Bronchial epithelial cell (primary cell): ENCODE results near the gene SLC32A1. TPM values are rescaled to one million over a fixed set of nuclear protein-coding genes. Genes with fewer than 3 reads are reported as not detected.

ENCODE experiments used
- DNase-seq: peaks from one replicate; pipeline ENCODE4 v3.0.0-alpha.2; 2010; ENCODE audit warnings: low read depth
- FAIRE-seq: peaks from 2 replicates; lab custom pipeline; 2011; peaks lifted over from hg19 to GRCh38; lab: Jason Lieb, UNC
- H3K27me3 ChIP-seq: 2 replicates; pipeline ENCODE4 v1.5.1; 2011; ENCODE audit warnings: low read length; ENCODE audit not compliant: control insufficient read depth, insufficient read depth
- H3K36me3 ChIP-seq: 2 replicates; pipeline ENCODE4 v1.5.1; 2011; ENCODE audit warnings: low read length; ENCODE audit not compliant: control insufficient read depth, insufficient read depth
- H3K4me3 ChIP-seq: 2 replicates; pipeline ENCODE4 v1.5.1; 2011; ENCODE audit warnings: mild to moderate bottlenecking, low read depth, low read length, control low read depth
- CTCF ChIP-seq: IDR thresholded peaks from 2 replicates; pipeline ENCODE4 v1.5.1; 2011; ENCODE audit warnings: mild to moderate bottlenecking, moderate library complexity, low read length, control low read depth, inconsistent platforms; ENCODE audit not compliant: insufficient read depth, severe bottlenecking
- total RNA-seq: library from RNA; depleted of rRNA; stranded (reverse); fragments of >200 nt; gene quantifications from 2 replicates; pipeline ENCODE4 v1.2.1, GENCODE V29; 2014

Gene SLC32A1
- total RNA-seq, 1 donor from 2014 or later: under 0.01 TPM

- Histone ChIP-seq H3K36me3 (peaks cover 11% of the 10 kb centered on the region), H3K27me3 (no peaks in the 10 kb centered on the region), H3K4me3 (no peak overlapping the region)
- TF ChIP-seq CTCF: no peak
- FAIRE-seq (no peak), DNase-seq (no peak)
These were observed 45.4 kb downstream of the SLC32A1 start for GRCh38 chr20:38769376-38770295.

GRCh38 chr20:38770546-38770945 lies 46.3 kb downstream of the SLC32A1 start:
- Histone ChIP-seq H3K4me3 (no peak overlapping the region), H3K27me3 (no peaks in the 10 kb centered on the region), H3K36me3 (peaks cover 11% of the 10 kb centered on the region)
- FAIRE-seq: no peak
- no peak for TF ChIP-seq CTCF
- DNase-seq: no peak

DNA sequence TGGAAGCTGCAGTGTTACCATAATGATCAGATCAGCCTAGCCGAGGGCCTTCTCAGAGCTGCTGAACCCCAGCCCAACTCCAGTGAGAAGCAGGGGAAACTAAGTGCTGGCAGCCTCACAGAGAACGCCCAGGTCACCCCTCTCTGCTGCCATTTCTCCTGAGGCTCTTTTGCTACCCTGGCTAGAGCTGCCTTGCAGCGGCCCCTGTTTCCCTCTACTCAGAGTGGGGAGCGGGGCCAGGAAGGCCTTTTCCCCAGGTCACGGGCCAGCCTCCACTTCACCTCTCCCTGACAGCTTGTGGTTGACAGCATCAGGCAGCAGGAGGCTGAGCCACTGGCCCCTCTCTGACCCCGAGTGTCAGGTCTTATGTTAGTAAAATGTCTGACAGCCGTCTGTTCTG lies 46.7 kb downstream of the SLC32A1 start:
- Histone ChIP-seq H3K36me3 (peaks cover 10% of the 10 kb centered on the region), H3K27me3 (no peaks in the 10 kb centered on the region), H3K4me3 (no peak overlapping the region)
- FAIRE-seq (no peak), DNase-seq (no peak)
- no peak for TF ChIP-seq CTCF

- no peak for TF ChIP-seq CTCF
- FAIRE-seq (no peak), DNase-seq (no peak)
- Histone ChIP-seq H3K27me3 (no peaks in the 10 kb centered on the region), H3K4me3 (no peak overlapping the region), H3K36me3 (peaks cover 7% of the 10 kb centered on the region)
These were observed 47.3 kb downstream of the SLC32A1 start for GRCh38 chr20:38771621-38772020.

- DNase-seq (no peak), FAIRE-seq (no peak)
- TF ChIP-seq CTCF: no peak
- H3K36me3 ChIP-seq: peaks cover 2% of the 10 kb centered on the region
- H3K4me3 ChIP-seq: no peak overlapping the region
- H3K27me3 ChIP-seq: no peaks in the 10 kb centered on the region
These were observed 49.9 kb downstream of the SLC32A1 start for GRCh38 chr20:38774167-38774566.

DNA sequence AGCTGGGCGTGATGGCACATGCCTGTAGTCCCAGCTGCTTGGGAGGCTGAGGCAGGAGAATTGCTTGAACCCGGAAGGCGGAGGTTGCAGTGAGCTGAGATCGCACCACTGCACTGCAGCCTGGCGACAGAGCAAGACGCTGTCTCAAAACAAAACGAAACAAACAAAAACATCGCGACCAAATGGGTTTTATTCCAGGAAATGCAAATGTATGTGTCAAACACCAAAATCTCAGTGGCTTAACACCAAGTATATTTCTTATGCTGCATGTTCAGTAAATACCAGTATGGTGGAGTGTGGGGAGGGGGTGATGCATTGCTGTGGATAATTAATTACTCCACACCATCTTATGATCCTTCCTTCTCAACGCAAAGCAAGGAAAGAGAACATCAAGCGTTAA lies 52.1 kb downstream of the SLC32A1 start:
- no peak for TF ChIP-seq CTCF
- FAIRE-seq (no peak), DNase-seq (no peak)
- no peaks in the 10 kb centered on the region for H3K27me3 ChIP-seq
- H3K4me3 ChIP-seq: no peak overlapping the region
- H3K36me3 ChIP-seq: peaks cover 2% of the 10 kb centered on the region
